Mesendoderm (in vitro differentiated cells): Measurements from ENCODE around the gene RBBP6.
A peak's percentile ranks its signal among the peaks of the same experiment; 100 is the strongest.

ENCODE experiments used
- DNase-seq: peaks from one replicate; pipeline ENCODE4 v3.0.0; 2013
- H2AK5ac ChIP-seq: 2 replicates; pipeline ENCODE4 v1.6.1; 2013; ENCODE audit warnings: low read length, inconsistent platforms
- H2BK120ac ChIP-seq: 2 replicates; pipeline ENCODE4 v1.6.1; 2013; ENCODE audit warnings: low read depth, mild to moderate bottlenecking, low read length, moderate library complexity, mixed read lengths
- H2BK15ac ChIP-seq: replicated peaks from 2 replicates; pipeline ENCODE4 v1.6.1; 2013; ENCODE audit warnings: low read depth, mild to moderate bottlenecking, moderate library complexity
- H2BK5ac ChIP-seq: 2 replicates; pipeline ENCODE4 v1.6.1; 2013; ENCODE audit warnings: low read length, inconsistent platforms
- H3K18ac ChIP-seq: 2 replicates; pipeline ENCODE4 v1.6.1; 2013; ENCODE audit warnings: mild to moderate bottlenecking, low read length, mixed read lengths
- H3K23ac ChIP-seq: one replicate; pipeline ENCODE4 v1.6.1; 2013; ENCODE audit warnings: low read length
- H3K27ac ChIP-seq: 2 replicates; pipeline ENCODE4 v1.5.1; 2013; ENCODE audit warnings: low read depth, mild to moderate bottlenecking, inconsistent platforms, low read length, moderate library complexity
- H3K27me3 ChIP-seq: 2 replicates; pipeline ENCODE4 v1.6.1; 2013; ENCODE audit warnings: low read length, control low read depth, mild to moderate bottlenecking, inconsistent platforms; ENCODE audit not compliant: insufficient read depth, poor library complexity
- H3K36me3 ChIP-seq: 2 replicates; pipeline ENCODE4 v1.6.1; 2013; ENCODE audit warnings: low read length, inconsistent platforms; ENCODE audit not compliant: control insufficient read depth, insufficient read depth
- H3K4ac ChIP-seq: one replicate; pipeline ENCODE4 v1.6.1; 2013; ENCODE audit warnings: low read depth, mild to moderate bottlenecking, low read length, moderate library complexity
- H3K4me1 ChIP-seq: 2 replicates; pipeline ENCODE4 v1.6.1; 2013; ENCODE audit warnings: low read depth, low read length, inconsistent platforms; ENCODE audit not compliant: control insufficient read depth
- H3K4me2 ChIP-seq: 2 replicates; pipeline ENCODE4 v1.6.1; 2013; ENCODE audit warnings: low read length
- H3K4me3 ChIP-seq: 2 replicates; pipeline ENCODE4 v1.5.1; 2013; ENCODE audit warnings: mild to moderate bottlenecking, low read length
- H3K56ac ChIP-seq: one replicate; pipeline ENCODE4 v1.6.1; 2013; ENCODE audit warnings: low read length
- H3K79me1 ChIP-seq: 2 replicates; pipeline ENCODE4 v1.6.1; 2013; ENCODE audit warnings: low read length, inconsistent platforms
- H3K79me2 ChIP-seq: 2 replicates; pipeline ENCODE4 v1.6.1; 2013; ENCODE audit warnings: mild to moderate bottlenecking, low read length; ENCODE audit not compliant: control insufficient read depth, insufficient read depth
- H3K9ac ChIP-seq: 2 replicates; pipeline ENCODE4 v1.6.1; 2013; ENCODE audit warnings: low read length, inconsistent platforms
- H4K5ac ChIP-seq: one replicate; pipeline ENCODE4 v1.6.1; 2013; ENCODE audit warnings: low read length
- H4K8ac ChIP-seq: one replicate; pipeline ENCODE4 v1.6.1; 2013; ENCODE audit warnings: low read depth, mild to moderate bottlenecking, control low read depth, low read length, moderate library complexity
- WGBS: extraction: QIAGEN DNeasy Blood & Tissue Kit; methylation state at CpG from one replicate; pipeline ENCODE4 v1.1.7; 2013; ENCODE audit warnings: low lambda C conversion rate, missing lambda C conversion rate; ENCODE audit not compliant: insufficient coverage; ENCODE audit errors: extremely low coverage; 5-methylcytosine and 5-hydroxymethylcytosine counted together

RBBP6 gene

GRCh38 chr16:24518498-24518897 lies 20.9 kb upstream of the RBBP6 start:
- H3K4me3 ChIP-seq, result no peak overlapping the region
- no peak overlapping the region for H3K4me2 ChIP-seq
- H2BK120ac ChIP-seq, result no peak overlapping the region
- H2BK15ac ChIP-seq, result no peak overlapping the region
- no peak overlapping the region for H2BK5ac ChIP-seq
- H4K8ac ChIP-seq, result no peak overlapping the region
- H3K79me2 ChIP-seq, result no peaks in the 10 kb centered on the region
- no peak overlapping the region for H3K27ac ChIP-seq
- no peak overlapping the region for H3K56ac ChIP-seq
- H3K27me3 ChIP-seq, result no peaks in the 10 kb centered on the region
- no peak overlapping the region for H4K5ac ChIP-seq
- no peak overlapping the region for H3K18ac ChIP-seq
- H2AK5ac ChIP-seq, result no peak overlapping the region
- DNase-seq, result no peak
- H3K9ac ChIP-seq, result no peak overlapping the region
- H3K36me3 ChIP-seq, result no peaks in the 10 kb centered on the region
- no peak overlapping the region for H3K23ac ChIP-seq
- no peaks in the 10 kb centered on the region for H3K79me1 ChIP-seq
- no peaks in the 10 kb centered on the region for H3K4me1 ChIP-seq
- H3K4ac ChIP-seq, result no peak overlapping the region

GRCh38 chr16:24520983-24521382 lies 18.4 kb upstream of the RBBP6 start:
- H3K56ac ChIP-seq, result no peak overlapping the region
- no peak overlapping the region for H2BK5ac ChIP-seq
- no peaks in the 10 kb centered on the region for H3K4me1 ChIP-seq

GRCh38 chr16:24522751-24523150 lies 16.6 kb upstream of the RBBP6 start:
- Histone ChIP-seq H3K27ac (no peak overlapping the region), H4K8ac (no peak overlapping the region), H2BK120ac (no peak overlapping the region), H3K4me3 (no peak overlapping the region), H3K27me3 (no peaks in the 10 kb centered on the region), H3K23ac (no peak overlapping the region), H3K79me1 (no peaks in the 10 kb centered on the region), H3K18ac (no peak overlapping the region), H3K4me2 (no peak overlapping the region), H3K4ac (no peak overlapping the region), H3K36me3 (no peaks in the 10 kb centered on the region), H3K56ac (no peak overlapping the region), H3K79me2 (no peaks in the 10 kb centered on the region), H2BK15ac (no peak overlapping the region), H3K4me1 (no peaks in the 10 kb centered on the region), H3K9ac (no peak overlapping the region), H2BK5ac (no peak overlapping the region), H4K5ac (no peak overlapping the region), H2AK5ac (no peak overlapping the region)
- DNase-seq, result no peak
- no CpG with 5 or more reads among the region's 13 CpGs for WGBS

More at GRCh38 chr16:24520983-24521382, 18.4 kb upstream of the RBBP6 start:
- H4K5ac ChIP-seq, result no peak overlapping the region
- H3K36me3 ChIP-seq, result no peaks in the 10 kb centered on the region
- H3K18ac ChIP-seq, result no peak overlapping the region
- no peaks in the 10 kb centered on the region for H3K27me3 ChIP-seq
- DNase-seq, result no peak
- H3K4me3 ChIP-seq, result no peak overlapping the region
- no peak overlapping the region for H3K4ac ChIP-seq
- H3K27ac ChIP-seq, result no peak overlapping the region
- no peaks in the 10 kb centered on the region for H3K79me1 ChIP-seq
- H3K9ac ChIP-seq, result no peak overlapping the region
- no peak overlapping the region for H2AK5ac ChIP-seq
- no peak overlapping the region for H4K8ac ChIP-seq
- no CpG with 5 or more reads among the region's 3 CpGs for WGBS
- no peak overlapping the region for H2BK120ac ChIP-seq
- no peaks in the 10 kb centered on the region for H3K79me2 ChIP-seq
- H3K4me2 ChIP-seq, result no peak overlapping the region
- H2BK15ac ChIP-seq, result no peak overlapping the region
- no peak overlapping the region for H3K23ac ChIP-seq

- Histone ChIP-seq H3K56ac (no peak overlapping the region), H3K79me1 (no peaks in the 10 kb centered on the region), H3K23ac (no peak overlapping the region), H3K4me2 (no peak overlapping the region), H3K36me3 (no peaks in the 10 kb centered on the region), H4K5ac (no peak overlapping the region), H3K18ac (no peak overlapping the region), H3K27me3 (no peaks in the 10 kb centered on the region), H4K8ac (no peak overlapping the region), H3K4me3 (no peak overlapping the region), H2AK5ac (no peak overlapping the region), H3K4ac (no peak overlapping the region), H3K27ac (no peak overlapping the region), H3K9ac (no peak overlapping the region), H2BK15ac (no peak overlapping the region), H3K79me2 (no peaks in the 10 kb centered on the region), H2BK120ac (no peak overlapping the region), H2BK5ac (no peak overlapping the region), H3K4me1 (no peaks in the 10 kb centered on the region)
- peak; percentile 84 for DNase-seq
- WGBS, result no CpG with 5 or more reads among the region's 8 CpGs
Measured at GRCh38 chr16:24523569-24523968, 15.8 kb upstream of the RBBP6 start.

GRCh38 chr16:24524855-24525677 lies 14.3 kb upstream of the RBBP6 start:
- Histone ChIP-seq H2BK5ac (no peak overlapping the region), H2BK15ac (no peak overlapping the region), H3K18ac (no peak overlapping the region), H3K56ac (no peak overlapping the region), H2AK5ac (no peak overlapping the region), H3K79me1 (no peaks in the 10 kb centered on the region), H3K27ac (no peak overlapping the region), H3K23ac (no peak overlapping the region), H3K79me2 (no peaks in the 10 kb centered on the region), H3K27me3 (no peaks in the 10 kb centered on the region), H3K4me1 (no peaks in the 10 kb centered on the region), H3K4me2 (no peak overlapping the region), H2BK120ac (no peak overlapping the region), H3K4ac (no peak overlapping the region), H3K36me3 (no peaks in the 10 kb centered on the region), H4K5ac (no peak overlapping the region), H3K9ac (no peak overlapping the region), H4K8ac (no peak overlapping the region), H3K4me3 (no peak overlapping the region)
- no peak for DNase-seq
- no CpG with 5 or more reads among the region's 4 CpGs for WGBS
